NCI-H2107 treated with DMSO at 0.1 percent for 48 hours (cell line): Measurements from ENCODE around the gene DLEC1.

Experiments
- DNase-seq: peaks from one replicate; lab custom pipeline; 2025; ENCODE audit not compliant: unreplicated experiment; lab: John Stamatoyannopoulos, UW

DLEC1 gene

DNA sequence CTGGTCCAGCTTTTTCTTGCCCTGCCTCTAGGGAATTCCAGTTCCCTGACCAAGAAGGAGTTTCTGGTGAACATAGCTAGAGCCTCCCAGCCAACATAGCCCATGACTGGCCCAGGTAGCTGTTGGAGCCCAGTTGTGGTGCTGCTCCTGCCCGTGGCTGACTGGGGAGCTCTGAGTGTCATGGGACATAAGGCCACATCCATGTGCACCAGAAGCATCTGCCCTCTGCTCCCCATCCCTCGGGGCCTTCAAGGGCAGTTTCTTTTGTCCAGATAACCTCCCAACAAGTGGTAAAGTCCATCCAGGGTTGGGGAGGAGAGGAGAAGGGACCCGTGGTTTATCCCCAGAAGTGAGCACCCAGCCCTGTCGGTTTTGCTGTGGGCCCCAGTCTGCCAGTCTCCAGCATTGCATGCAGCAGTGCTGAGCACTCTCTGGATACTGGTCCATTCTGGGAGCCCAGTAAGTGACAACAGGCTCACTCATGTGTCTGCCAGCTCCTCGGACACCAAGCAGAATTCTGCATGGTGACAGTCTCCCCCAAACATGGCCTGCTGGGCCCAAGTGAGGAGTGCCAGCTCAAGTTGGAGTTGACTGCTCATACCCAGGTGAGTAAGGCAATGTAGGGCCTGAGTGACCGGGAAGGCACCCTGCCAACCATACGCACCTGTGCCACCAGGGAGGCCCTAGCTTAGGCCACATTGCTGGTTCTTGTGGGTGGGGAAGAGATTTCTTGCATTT, 69.1 kb downstream of the DLEC1 start:
- no peak for DNase-seq

DNA sequence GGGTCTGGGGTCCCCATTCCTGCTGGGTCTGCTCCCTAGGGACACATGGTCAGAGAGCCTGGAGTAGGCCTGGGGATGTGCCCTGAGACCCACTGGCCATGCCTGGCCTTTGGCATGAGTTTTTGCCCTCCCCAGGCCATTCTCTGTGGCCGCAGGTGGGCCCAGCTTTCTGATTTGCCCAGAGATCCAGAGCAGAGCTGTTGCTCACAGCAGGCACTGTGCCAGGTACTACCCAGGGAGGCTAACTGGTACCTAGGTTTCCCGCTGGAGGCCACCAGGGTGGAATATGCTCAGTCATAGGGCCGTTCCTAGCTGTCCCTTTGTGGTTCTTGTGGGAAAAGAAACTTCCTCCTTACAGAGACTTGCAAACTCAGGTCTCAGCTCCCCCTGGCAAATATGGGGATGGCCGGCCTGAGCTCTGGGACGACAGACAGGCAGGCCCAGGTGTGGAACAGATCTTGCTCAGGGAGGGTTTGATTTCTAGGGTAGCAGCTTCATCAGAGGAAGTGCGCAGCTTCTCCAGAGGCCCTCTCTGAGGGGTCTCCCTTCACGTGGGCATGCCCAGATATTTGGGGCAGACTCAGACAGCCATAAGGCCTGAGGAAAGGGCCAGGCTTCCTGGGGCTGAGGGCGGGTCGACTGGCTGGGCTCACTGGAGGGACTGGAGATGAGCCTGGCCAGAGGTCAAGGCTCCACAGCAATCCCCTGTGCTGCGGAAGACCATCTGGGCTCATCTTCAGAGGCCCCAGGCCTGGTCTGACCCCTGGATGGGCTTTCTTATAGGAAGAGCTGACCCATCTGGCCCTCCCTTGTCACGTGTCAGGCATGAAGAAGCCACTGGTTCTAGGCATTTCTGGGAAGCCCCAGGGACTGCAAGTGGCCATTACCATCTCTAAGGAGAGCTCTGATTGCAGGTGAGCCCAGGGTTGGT, 69.9 kb downstream of the DLEC1 start:
- no peak for DNase-seq

DNA sequence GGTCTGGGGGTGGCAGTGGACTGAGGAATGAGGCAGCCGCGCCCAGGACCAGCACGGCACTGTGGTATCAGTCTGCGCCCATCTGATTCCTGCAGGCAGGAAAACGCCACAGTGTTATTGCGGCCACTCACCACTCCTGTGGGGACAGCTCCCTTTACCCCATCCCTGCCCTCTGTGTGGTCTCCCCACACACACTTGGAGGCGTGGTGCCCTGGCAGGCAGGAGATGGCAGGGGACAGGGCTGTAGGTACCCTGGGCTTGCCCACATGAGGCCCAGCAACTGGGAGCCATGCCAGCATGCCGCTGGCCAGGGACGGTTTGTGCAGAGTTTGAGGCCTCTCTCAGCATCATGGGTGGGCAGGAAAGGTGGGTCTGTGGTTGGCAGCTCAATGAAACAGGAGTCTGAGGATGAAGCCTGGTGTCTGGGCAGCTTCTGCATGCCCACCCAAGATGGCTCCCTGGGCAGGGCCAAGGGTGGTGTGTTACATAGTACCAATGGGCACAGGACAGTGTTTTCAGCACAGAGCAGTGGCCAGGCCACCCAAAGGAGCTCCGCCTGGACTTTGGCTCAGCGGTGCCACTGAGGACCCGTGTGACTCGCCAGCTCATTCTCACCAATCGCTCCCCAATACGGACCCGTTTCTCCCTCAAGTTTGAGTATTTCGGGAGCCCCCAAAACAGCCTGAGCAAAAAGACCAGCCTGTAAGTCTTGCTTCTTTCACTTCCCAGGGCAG, 70.7 kb downstream of the DLEC1 start:
- no peak for DNase-seq

DNA sequence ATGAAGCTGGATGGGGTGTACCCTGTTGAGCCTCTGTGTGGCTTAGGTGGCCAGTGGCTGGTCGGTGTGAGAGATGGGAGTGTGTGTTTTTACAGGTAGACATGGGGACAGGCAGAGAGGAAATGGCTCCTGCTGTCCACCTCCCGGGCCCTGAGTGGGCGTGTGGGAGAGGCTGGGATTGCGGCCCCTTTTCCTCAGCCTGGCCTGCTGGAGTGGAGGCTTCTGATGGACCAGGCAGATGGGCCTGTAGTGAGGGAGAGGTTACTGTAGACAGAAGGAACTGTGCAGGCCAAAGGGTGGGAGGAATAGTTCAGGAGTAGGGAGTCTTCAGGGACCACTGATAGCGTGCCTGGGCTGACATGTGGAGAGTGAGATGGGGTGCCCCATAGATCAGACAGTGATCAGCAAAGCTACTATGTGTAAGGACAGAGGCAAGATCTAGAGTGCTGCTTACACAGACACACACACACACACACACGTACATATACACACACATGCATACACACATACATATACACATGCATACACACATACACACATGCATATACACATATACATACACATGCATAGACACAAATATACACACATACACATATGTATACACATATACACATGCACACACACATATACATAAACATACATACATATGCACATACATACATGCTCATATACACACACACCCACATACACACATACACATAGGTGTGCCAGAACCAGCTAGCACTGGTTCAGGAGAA, 71.5 kb downstream of the DLEC1 start:
- DNase-seq = no peak

DNA sequence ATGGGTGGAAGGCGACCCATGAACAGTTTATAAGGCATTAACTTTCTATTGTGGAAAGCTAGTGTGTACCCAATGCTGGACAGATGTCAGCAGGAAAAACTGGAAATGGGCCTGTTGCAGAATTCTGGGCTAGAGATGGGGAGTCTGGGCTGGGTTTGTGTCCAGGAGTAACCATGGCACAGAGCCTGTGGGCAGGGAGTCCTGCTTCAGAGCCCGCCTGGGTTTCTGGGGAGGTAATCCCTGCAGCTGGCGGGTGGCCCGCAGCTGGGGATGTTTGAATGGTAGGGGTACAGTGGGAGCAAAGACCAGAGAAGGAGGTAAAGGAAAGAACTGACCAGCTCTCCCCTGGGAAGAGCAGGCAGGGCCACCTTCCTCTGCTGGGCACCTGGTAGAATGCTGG, 72.2 kb downstream of the DLEC1 start:
- no peak for DNase-seq

DNA sequence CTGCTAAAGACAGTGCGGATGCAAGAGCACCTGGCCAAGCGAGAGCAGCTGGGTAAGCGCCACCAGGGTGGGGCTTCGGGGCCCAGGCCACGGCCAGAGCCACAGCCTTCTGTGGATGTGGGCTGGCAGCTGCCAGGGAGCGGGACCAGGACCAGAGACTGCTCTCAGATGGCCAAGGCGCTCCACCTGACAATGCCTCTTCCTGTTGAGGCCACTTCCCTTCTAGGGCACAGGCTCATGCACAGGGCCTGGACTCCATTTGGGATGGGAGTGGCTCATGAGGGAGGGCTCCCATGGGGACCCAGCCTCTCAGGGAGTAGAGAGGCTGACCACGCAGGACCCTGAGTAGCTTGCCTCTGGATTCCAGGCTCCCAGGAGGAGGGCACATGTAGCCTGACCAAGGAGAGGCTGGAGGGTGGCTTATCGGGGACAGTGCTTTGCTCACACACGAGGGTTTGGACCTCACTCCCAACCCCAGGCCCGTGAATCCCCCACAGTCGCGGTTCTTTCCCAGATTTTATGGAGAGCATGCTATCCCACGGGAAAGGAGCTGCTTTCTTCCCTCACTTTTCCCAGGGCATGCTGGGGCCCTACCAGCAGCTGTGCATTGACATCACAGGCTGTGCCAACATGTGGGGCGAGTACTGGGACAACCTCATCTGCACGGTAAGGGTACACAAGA, 72.8 kb downstream of the DLEC1 start:
- DNase-seq = no peak

DNA sequence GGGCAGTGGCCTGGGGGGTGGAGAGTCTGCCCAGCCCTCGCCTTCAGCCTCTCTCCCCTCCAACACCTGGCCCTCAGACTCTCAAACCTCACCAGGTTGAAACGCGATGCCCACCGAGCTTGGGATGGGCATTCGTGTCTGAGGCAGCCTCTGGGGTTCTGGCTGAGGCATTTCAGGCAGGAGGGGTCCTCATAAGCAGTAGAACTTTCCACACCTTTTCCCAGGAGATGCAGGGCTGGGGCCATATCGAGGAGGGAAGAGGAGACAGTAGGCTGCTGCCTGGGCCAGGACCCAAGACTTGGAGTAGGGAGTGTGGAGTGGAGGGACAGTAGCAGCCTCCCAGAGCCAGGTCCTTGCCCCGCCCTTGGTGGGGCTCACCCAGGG, 73.4 kb downstream of the DLEC1 start:
- no peak for DNase-seq

DNA sequence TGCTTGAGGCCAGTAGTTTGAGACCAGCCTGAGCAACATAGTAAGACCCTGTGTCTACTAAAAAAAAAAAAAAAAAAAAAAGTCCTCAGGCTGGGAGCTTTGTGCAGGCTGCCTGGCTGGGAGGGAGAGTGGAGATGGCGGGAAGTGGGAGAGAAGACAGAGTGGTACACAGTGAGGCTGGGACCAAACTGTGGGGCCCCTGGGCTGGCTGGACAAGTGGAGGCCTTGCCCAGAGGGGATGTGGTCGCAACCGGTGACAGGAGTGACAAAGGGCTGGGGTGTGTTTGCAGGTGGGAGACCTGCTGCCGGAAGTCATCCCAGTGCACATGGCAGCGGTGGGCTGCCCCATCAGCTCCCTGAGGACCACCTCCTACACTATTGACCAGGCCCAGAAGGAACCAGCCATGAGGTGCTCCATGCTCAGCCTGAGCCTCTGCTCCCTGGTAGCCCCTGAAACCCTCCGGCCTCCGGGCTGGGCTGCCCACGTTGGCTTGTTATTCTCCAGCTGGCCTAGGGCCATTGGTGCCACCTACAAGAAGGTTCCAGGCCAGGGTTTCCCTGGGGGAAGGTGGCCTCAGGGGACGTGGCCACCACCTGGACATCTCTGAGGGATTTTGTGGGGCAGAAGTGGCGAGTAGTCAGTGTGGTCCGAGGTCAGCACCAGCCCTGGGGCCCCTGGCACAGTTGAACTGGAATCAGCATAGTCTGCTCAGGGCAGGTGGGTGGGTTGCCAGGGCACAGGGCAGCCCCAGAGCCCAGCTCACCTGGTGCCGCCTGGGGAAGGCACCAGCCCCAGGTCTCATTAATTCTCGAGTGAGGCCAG, 75.3 kb downstream of the DLEC1 start:
- no peak for DNase-seq

DNA sequence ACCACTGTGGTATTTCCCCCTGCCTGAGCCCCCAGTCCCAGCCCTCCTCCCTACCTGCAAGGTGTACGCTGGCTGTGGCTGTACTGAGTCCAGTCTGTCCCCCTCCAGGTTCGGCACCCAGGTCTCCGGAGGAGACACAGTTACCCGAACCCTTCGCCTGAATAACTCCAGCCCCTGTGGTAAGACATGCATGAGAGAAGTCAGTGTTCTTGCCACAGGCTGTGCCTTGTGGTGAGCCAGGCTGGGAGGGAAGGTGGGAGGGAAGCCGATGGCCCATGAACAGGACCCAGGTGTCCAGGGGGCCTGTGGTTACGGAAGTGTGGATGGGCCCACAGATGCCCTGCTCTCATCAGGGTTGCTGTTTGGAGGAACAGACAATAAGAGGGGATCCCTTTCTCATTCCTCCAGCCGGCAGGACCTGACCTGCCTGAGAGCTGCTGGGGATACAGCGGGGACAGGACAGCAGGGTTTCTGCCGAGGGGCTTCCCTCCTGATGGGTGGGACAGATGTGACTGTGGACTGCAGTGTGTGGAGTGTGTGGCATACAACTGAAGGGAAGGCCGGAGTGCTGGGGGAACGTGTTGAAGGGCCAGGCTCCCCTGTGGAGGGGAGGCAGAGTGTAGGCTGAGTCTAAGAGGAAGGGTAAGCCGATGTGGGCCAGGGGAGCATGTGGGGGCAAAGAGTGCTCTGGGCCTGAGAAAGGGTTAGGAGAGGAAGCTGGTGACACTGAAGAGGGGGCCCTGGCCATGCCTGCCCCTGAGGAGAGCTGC, 76.1 kb downstream of the DLEC1 start:
- no peak for DNase-seq

DNA sequence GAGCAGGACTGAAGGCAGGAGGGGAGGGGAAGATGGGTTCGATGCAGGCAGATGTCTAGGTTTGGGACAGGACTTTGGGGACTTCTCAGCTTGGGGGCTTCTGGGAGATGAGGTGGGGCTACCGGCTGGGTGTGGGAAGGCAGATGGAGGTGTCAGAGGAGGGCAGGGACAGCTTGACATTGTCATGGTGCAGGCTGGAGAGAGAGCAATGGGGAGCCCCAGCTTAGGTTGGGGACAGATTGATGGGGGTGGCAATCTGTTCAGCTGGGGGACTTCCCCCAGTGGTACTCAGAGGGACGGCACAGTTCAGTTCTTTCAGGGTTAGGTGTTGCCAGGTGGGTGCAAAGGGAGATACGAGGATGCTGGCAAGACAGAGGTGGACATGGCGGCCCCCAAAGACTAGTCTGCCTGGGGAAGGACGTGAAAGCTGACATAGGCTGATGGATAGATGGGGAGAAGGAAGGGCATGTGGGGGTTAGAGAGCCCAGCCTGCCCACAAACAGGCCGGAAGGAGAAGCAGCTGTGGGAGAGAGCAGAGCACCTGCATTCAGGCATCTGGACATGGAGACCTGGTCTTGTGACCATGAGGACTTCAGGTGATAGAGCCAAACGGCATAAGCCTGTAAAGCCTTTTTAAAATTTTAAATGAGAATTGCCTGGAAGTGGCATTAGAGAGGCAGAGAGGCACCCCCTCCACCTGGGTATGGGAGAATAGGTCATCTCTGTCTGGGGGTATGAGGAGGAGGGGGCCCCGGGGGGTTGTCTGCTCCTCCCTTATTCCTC, 76.8 kb downstream of the DLEC1 start:
- no peak for DNase-seq

DNA sequence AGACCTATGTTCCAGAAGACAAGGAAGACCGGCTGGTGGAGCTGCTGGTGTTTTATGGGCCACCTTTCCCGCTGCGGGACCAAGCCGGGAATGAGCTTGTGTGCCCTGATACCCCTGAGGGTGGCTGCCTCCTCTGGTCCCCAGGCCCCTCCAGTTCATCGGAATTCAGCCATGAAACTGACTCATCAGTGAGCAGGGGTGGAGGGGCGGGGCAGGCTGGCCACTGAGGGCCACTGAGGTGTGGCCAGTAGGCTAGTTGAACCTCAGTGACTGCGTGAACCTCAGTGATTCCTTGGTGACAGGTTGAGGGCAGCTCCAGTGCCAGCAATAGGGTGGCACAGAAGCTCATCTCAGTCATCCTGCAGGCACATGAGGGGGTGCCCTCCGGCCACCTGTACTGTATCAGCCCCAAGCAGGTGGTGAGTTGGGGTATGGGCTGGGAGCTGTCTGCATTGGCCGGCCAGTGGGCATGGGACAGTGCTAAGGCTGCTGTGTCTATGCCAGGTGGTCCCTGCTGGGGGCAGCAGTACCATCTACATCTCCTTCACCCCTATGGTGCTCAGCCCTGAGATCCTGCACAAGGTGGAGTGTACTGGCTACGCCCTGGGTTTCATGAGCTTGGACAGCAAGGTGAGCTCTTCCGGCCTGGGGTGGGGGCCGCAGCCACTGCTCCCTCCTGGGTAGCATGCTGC, 77.6 kb downstream of the DLEC1 start:
- DNase-seq = no peak

DNA sequence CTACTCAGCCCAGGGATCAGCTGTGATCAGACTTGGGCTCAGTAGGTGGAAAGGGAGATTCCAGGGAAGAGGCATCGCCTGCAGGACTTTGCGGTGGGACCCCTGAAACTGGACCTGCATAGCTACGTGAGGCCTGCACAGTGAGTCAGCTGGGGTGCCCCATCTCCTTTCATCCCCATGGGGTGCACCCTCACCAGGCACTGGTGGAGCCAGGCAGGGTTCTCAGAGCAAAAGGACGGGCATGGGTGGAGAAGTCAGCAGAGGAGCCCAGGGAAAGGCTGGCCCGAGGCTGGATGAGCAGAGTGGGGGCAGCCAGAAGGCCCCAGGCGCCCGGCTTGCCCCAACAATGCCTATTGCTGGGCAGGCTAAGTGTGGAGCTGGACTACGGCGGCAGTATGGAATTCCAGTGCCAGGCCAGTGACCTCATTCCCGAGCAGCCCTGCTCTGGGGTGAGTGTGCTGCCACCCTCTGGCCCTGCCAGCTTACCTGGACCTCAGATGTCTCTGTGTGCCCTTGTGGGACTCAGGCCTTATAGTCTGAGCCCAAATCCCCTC, 78.2 kb downstream of the DLEC1 start:
- DNase-seq = no peak

DNA sequence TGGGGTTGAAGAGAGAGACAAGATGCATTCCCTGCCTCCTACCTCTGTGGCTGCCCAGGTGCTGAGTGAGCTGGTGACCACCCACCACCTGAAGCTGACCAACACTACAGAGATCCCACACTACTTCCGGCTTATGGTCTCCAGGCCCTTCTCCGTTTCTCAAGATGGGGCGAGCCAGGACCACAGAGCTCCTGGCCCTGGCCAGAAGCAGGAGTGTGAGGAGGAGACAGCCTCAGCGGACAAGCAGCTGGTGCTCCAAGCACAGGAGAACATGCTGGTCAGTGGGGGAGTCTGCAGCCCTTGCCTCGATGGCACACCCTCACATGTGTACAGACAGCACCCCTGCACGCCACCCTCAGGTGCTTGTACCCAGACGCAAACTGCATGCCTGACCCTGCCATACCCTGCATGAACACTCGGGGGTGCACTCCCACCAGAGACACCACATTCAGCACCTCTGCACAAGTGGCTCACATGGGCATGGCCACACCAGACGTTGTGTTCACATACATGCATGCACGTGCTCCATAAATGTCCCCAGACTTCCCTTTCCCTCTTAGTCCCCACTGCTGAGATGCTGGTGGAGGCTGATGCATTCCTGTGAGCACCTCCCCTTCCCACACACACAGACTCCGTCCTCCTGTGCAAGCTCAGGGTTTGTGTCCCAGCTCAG, 78.9 kb downstream of the DLEC1 start:
- DNase-seq = peak; percentile 15

DNA sequence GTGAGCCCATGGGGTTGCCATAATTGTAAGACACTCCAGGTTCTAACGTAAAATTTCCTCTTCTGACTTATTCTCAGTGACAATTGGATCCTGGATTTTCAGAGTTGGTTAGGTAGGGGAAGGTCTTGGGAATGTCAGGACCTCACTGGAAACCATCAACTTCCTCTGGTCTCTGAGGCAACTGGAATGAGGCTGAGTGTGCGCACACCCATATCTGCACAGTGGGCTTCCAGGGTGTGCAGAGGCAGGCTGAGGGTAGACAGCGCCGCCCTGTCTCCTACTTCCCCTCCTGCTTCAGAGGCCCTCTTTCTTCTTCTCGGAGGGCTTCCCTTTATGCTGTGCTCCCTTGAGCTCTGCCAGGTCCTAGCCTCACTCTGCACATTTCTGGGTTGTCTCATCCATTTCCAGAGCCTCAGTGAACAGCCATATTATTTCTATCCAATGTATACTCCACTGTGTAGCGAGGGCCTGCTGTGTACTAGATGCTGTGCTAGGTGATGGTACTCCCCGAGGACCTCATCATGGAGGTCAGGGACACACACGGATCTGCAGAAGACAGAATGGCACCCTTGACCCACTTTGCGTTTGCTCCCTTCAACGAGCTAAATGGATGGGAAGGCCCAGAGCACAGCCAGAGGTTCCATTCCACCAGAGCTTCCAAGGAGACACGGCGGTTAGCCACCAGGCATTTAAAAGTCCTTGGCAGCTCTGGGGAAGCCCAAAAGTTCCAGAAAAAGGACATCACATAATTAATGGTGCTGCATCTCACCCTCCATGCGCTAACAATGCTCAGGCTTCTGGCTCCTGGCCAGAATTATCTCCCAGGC, 79.6 kb downstream of the DLEC1 start:
- DNase-seq = no peak

DNA sequence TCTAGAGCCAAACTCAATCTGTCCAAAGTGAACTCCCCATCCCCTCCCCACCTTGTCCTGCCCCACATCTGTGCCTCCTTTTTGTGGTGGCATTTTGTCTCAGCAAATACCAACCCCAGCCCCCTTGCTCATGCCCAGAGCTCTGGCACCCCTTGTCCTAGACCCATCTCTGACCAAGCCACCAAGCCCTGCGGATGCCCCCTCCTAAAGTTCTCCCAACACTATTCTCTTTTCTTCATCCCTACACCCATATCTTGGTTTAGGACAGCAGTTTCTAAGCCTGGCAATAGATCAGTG, 80.2 kb downstream of the DLEC1 start:
- DNase-seq = no peak
